Progenitor cell of endocrine pancreas (in vitro differentiated cells): ENCODE results near the gene TPBGL. TPM values are rescaled to one million over a fixed set of nuclear protein-coding genes. Genes with fewer than 3 reads are reported as not detected.

ENCODE experiments used
- DNase-seq: peaks from one replicate; pipeline ENCODE4 v3.0.0; 2021; ENCODE audit warnings: low spot score; ENCODE audit not compliant: unreplicated experiment
- H3K27ac Mint-ChIP-seq: 2 replicates; pipeline ENCODE4 v1.8.0; 2021; ENCODE audit warnings: mild to moderate bottlenecking, moderate library complexity, mixed read lengths
- H3K27me3 Mint-ChIP-seq: 2 replicates; pipeline ENCODE4 v1.8.0; 2021; ENCODE audit warnings: mixed read lengths
- H3K36me3 Mint-ChIP-seq: 2 replicates; pipeline ENCODE4 v1.8.0; 2022; ENCODE audit warnings: mixed read lengths; ENCODE audit not compliant: insufficient read depth
- H3K4me1 Mint-ChIP-seq: 2 replicates; pipeline ENCODE4 v1.8.0; 2021; ENCODE audit warnings: low read depth, mixed read lengths
- H3K4me3 Mint-ChIP-seq: 2 replicates; pipeline ENCODE4 v1.8.0; 2021; ENCODE audit warnings: low read depth, mild to moderate bottlenecking, moderate library complexity, mixed read lengths
- H3K9me3 Mint-ChIP-seq: 2 replicates; pipeline ENCODE4 v1.8.0; 2021; ENCODE audit warnings: low read depth, mixed read lengths
- total RNA-seq: library from RNA; stranded (reverse); gene quantifications from 2 replicates; pipeline ENCODE4 v1.2.1, GENCODE V29; 2021
- TF ChIP-seq, protein P1 (sequence below): fragments of 200-600 bp; sonication (generic); IDR thresholded peaks from one replicate; pipeline ENCODE4 v1.5.0; 2021; ENCODE audit warnings: antibody characterized with exemption, mild to moderate bottlenecking; ENCODE audit not compliant: unreplicated experiment

TPBGL gene
- total RNA-seq, 1 donor from 2014 or later, result not detected

DNA sequence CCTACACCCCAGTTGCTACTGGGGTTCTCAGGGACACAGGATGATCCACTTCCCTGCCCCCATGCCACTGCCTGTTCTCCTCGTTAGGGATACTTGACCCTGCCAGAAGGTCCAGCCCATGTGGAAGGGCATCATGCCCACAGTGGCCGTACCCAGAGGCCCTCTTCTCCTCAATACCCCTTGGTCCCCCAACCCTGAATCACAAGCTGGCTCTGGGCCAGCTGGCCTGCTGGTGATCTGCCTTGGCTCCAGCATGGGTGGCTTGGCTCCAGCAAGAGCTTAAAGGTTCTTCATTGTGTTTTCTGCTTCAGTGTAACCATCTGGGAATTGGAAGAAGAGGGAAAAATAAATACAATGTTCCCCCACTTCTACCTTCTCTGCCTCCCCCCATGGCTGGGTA, 11.1 kb upstream of the TPBGL start:
- H3K4me1 Mint-ChIP-seq, result no peaks in the 10 kb centered on the region
- TF ChIP-seq, protein P1, sequence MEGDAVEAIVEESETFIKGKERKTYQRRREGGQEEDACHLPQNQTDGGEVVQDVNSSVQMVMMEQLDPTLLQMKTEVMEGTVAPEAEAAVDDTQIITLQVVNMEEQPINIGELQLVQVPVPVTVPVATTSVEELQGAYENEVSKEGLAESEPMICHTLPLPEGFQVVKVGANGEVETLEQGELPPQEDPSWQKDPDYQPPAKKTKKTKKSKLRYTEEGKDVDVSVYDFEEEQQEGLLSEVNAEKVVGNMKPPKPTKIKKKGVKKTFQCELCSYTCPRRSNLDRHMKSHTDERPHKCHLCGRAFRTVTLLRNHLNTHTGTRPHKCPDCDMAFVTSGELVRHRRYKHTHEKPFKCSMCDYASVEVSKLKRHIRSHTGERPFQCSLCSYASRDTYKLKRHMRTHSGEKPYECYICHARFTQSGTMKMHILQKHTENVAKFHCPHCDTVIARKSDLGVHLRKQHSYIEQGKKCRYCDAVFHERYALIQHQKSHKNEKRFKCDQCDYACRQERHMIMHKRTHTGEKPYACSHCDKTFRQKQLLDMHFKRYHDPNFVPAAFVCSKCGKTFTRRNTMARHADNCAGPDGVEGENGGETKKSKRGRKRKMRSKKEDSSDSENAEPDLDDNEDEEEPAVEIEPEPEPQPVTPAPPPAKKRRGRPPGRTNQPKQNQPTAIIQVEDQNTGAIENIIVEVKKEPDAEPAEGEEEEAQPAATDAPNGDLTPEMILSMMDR, result no peak
- no peaks in the 10 kb centered on the region for H3K9me3 Mint-ChIP-seq
- no peak overlapping the region for H3K4me3 Mint-ChIP-seq
- no peak for DNase-seq
- peaks cover 28% of the 10 kb centered on the region for H3K27me3 Mint-ChIP-seq
- no peak overlapping the region for H3K27ac Mint-ChIP-seq
- H3K36me3 Mint-ChIP-seq, result no peaks in the 10 kb centered on the region

DNA sequence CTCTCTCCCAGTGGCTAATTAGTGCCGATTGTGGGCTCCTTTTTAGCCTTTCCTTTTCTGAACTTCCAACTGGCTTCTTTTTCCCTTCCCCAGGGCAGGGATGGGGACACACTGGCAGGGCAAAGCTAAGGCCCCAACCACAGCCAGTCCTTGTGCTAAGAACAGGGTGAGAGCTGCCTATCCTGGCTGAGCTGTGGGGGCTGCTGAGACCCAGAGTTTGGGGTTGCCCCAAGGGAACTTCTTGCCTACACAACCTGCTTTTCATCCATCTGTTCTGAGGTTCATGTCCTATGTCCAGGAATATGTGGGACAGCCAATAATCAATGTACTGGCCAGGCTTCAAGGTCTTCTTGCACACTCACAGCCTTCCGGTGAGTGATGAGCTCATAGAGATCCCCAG, 10.0 kb upstream of the TPBGL start:
- Mint-ChIP-seq H3K36me3 (no peaks in the 10 kb centered on the region), H3K4me1 (no peaks in the 10 kb centered on the region), H3K4me3 (no peak overlapping the region), H3K27me3 (peaks cover 33% of the 10 kb centered on the region), H3K27ac (no peak overlapping the region), H3K9me3 (no peaks in the 10 kb centered on the region)
- TF ChIP-seq, protein P1, result no peak
- no peak for DNase-seq

DNA sequence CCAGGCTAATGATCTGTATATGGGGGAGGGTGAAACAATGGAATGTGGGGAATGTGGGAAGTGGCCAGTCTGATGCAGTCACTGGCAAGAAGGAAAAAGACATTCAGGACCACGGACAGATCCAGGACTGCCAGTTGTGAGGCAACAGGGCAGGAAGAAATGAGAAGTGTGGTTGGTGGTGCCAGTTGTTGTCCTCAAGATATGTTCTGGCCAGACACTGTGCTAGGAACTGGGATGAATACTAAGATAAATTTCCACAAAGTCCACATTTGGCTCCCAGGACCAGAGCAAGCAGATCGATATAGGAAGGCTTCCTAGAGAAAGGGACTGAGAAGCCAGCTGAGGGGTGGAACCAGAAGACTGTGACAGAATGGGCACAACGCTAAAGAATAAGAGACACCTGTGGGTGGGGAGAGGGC, 6.8 kb upstream of the TPBGL start:
- H3K9me3 Mint-ChIP-seq, result no peaks in the 10 kb centered on the region
- no peak overlapping the region for H3K4me3 Mint-ChIP-seq
- peaks cover 58% of the 10 kb centered on the region for H3K27me3 Mint-ChIP-seq
- DNase-seq, result peak; percentile 66
- TF ChIP-seq, protein P1, result no peak
- no peaks in the 10 kb centered on the region for H3K36me3 Mint-ChIP-seq
- H3K27ac Mint-ChIP-seq, result peak overlapping the region; percentile 19
- no peaks in the 10 kb centered on the region for H3K4me1 Mint-ChIP-seq

DNA sequence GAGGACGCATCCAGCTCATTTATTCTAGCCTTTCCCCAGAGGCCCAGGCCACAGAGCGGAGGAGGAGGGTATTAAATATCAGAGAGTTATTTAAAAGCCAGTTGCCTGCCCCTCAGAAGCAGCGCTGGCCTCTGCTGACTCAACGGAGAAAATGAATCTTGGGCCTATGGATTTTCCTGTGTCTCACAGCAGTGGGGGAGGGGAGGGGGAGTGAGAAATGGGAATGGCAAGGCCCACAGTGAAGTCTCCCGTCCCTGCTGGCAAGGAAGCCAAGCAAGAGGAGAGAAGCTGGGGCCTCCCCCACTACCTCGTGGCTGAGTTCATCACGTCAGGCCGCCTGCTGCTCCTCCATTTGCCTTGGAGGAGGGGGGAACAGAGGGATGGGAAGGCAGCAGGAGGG, 4.5 kb upstream of the TPBGL start:
- H3K36me3 Mint-ChIP-seq, result no peaks in the 10 kb centered on the region
- TF ChIP-seq, protein P1, result no peak
- no peak overlapping the region for H3K4me3 Mint-ChIP-seq
- no peak overlapping the region for H3K27ac Mint-ChIP-seq
- H3K27me3 Mint-ChIP-seq, result peaks cover 63% of the 10 kb centered on the region
- H3K4me1 Mint-ChIP-seq, result no peaks in the 10 kb centered on the region
- no peak for DNase-seq
- H3K9me3 Mint-ChIP-seq, result no peaks in the 10 kb centered on the region

DNA sequence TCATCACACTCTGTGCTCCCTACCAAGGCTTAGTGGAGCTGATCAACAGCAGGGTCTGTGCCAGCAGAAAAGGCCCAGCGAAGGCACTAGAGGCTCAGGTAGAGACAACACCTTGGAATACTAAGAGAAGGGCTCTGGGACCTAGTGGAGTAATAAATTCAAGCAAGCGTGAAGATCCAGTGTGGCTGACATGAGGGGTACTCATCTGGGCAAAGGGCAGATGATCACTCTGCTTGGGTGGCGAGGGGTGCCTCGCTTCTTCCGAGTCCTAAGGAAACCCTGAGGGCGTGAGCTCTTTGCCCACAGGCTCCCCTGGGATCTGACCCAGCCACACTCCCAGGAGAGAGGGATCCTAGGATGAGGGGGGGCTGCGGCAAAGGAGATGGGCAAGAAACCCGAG, 3.5 kb upstream of the TPBGL start:
- no peak overlapping the region for H3K4me3 Mint-ChIP-seq
- TF ChIP-seq, protein P1, result no peak
- no peaks in the 10 kb centered on the region for H3K9me3 Mint-ChIP-seq
- no peak for DNase-seq
- peaks cover 59% of the 10 kb centered on the region for H3K27me3 Mint-ChIP-seq
- no peaks in the 10 kb centered on the region for H3K36me3 Mint-ChIP-seq
- no peaks in the 10 kb centered on the region for H3K4me1 Mint-ChIP-seq
- H3K27ac Mint-ChIP-seq, result no peak overlapping the region
